GM12878 (cell line): Measurements from ENCODE around the gene HVCN1. TPM values are rescaled to one million over a fixed set of nuclear protein-coding genes. Genes with fewer than 3 reads are reported as not detected.
A peak's percentile ranks its signal among the peaks of the same experiment; 100 is the strongest.

Source experiments
- BRCA1 ChIP-seq: IDR thresholded peaks from 2 replicates; pipeline ENCODE4 v1.6.1; 2011; ENCODE audit warnings: low read depth, low read length, improper control_type of control experiment
- CHD4 ChIP-seq: fragments of 200-600 bp; sonication (generic); IDR thresholded peaks from 2 replicates; pipeline ENCODE4 v1.6.1; 2016; ENCODE audit warnings: mild to moderate bottlenecking
- EED ChIP-seq: sonication (generic); IDR thresholded peaks from 2 replicates; pipeline ENCODE4 v1.6.1; 2016; ENCODE audit warnings: antibody characterized with exemption, low read depth
- EGR1 ChIP-seq, 2 experiments: IDR thresholded peaks; 1 replicate in 1 of 2; 2 replicates in 1 of 2; pipeline ENCODE4 v1.6.1; 2011 to 2012; ENCODE audit warnings: low read depth in 2 of 2, low read length in 2 of 2, borderline replicate concordance in 1 of 2, mild to moderate bottlenecking in 1 of 2, moderate library complexity in 1 of 2
- EP300 ChIP-seq, 2 experiments: fragments of 150-350 bp in 1 of 2; IDR thresholded peaks; 2 replicates each; pipeline ENCODE4 v1.6.1; 2011 to 2012; ENCODE audit warnings: low read depth in 2 of 2, low read length in 2 of 2, borderline replicate concordance in 1 of 2, improper control_type of control experiment in 1 of 2, inconsistent platforms in 1 of 2; ENCODE audit not compliant: control insufficient read depth in 1 of 2
- IKZF2 ChIP-seq, 2 experiments: fragments of 450-650 bp; IDR thresholded peaks; 2 replicates each; pipeline ENCODE4 v1.6.1; 2017; ENCODE audit warnings: mild to moderate bottlenecking in 2 of 2, moderate library complexity in 2 of 2
- MEF2B ChIP-seq: fragments of 450-650 bp; IDR thresholded peaks from 2 replicates; pipeline ENCODE4 v1.6.1; 2018; ENCODE audit warnings: mild to moderate bottlenecking, moderate library complexity; ENCODE audit not compliant: partially characterized antibody, poor library complexity, severe bottlenecking
- MXI1 ChIP-seq: fragments of 150-350 bp; IDR thresholded peaks from 2 replicates; pipeline ENCODE4 v1.6.1; 2011; ENCODE audit warnings: low read depth, mild to moderate bottlenecking, inconsistent platforms, low read length, improper control_type of control experiment
- MYC ChIP-seq: IDR thresholded peaks from 2 replicates; pipeline ENCODE4 v1.6.1; 2011; ENCODE audit warnings: mild to moderate bottlenecking, low read length, moderate library complexity, inconsistent platforms; ENCODE audit not compliant: insufficient read depth, insufficient replicate concordance, insufficient read length, severe bottlenecking
- NFIC ChIP-seq: IDR thresholded peaks from 2 replicates; pipeline ENCODE4 v1.6.1; 2012; ENCODE audit warnings: low read depth, mild to moderate bottlenecking, inconsistent platforms, low read length, moderate library complexity
- NFYA ChIP-seq: IDR thresholded peaks from 2 replicates; pipeline ENCODE4 v1.6.1; 2011; ENCODE audit warnings: low read depth, mild to moderate bottlenecking, low read length, improper control_type of control experiment, borderline replicate concordance
- NR2F1 ChIP-seq: fragments of 450-650 bp; conservative IDR thresholded peaks from 2 replicates; pipeline ENCODE4 v1.6.1; 2017; ENCODE audit warnings: mild to moderate bottlenecking
- RELA ChIP-seq: fragments of 450-650 bp; IDR thresholded peaks from 2 replicates; pipeline ENCODE4 v1.8.0; 2014; ENCODE audit warnings: borderline replicate concordance; ENCODE audit not compliant: partially characterized antibody
- SIX5 ChIP-seq: IDR thresholded peaks from 2 replicates; pipeline ENCODE4 v1.6.1; 2011; ENCODE audit warnings: mild to moderate bottlenecking, low read depth, low read length, moderate library complexity; ENCODE audit not compliant: severe bottlenecking
- STAT1 ChIP-seq: fragments of 450-650 bp; conservative IDR thresholded peaks from 2 replicates; pipeline ENCODE4 v1.6.1; 2014; ENCODE audit warnings: antibody characterized with exemption, mild to moderate bottlenecking
- STAT3 ChIP-seq: IDR thresholded peaks from 2 replicates; pipeline ENCODE4 v1.6.1; 2011; ENCODE audit warnings: low read depth, low read length, improper control_type of control experiment
- YY1 ChIP-seq: IDR thresholded peaks from 2 replicates; pipeline ENCODE4 v1.6.1; 2011; ENCODE audit warnings: low read depth, mild to moderate bottlenecking, low read length
- ZBED1 ChIP-seq: IDR thresholded peaks from 2 replicates; pipeline ENCODE4 v1.6.1; 2016; ENCODE audit warnings: borderline replicate concordance
- ZNF274 ChIP-seq: IDR thresholded peaks from one replicate; pipeline ENCODE4 v1.8.0; 2011; ENCODE audit not compliant: insufficient read length, insufficient read depth
- ZNF384 ChIP-seq: IDR thresholded peaks from 2 replicates; pipeline ENCODE4 v1.6.1; 2012; ENCODE audit warnings: low read depth, mild to moderate bottlenecking, low read length, improper control_type of control experiment, borderline replicate concordance
- polyA plus RNA-seq, 11 experiments: library from polyadenylated mRNA; depleted of rRNA in 4 of 11; unstranded in 6 of 11; stranded (reverse) in 5 of 11; fragments of >200 nt; fragmentation: Nextera tagmentation in 4 of 11; fragmentation: Illumina TruSeq in 1 of 11; extraction: Ambion mirVana in 4 of 11; extraction: Trizol in 1 of 11; gene quantifications; 1 replicate in 1 of 11; 2 replicates in 10 of 11; pipeline versions ENCODE4 v1.2.1 to v1.2.3, GENCODE V29; 2011 to 2016; ENCODE audit warnings: inconsistent platforms in 2 of 11, missing spikeins in 2 of 11, low read depth in 1 of 11
- total RNA-seq, 4 experiments: library from RNA; depleted of rRNA in 3 of 4; stranded (reverse); fragments of >200 nt in 3 of 4; fragmentation: Illumina TruSeq in 1 of 4; extraction: Trizol in 1 of 4; gene quantifications; 2 replicates each; pipeline versions ENCODE4 v1.2.1 to v1.2.3, GENCODE V29; 2013 to 2021
- TF ChIP-seq, protein P1 (sequence below): fragments of 450-650 bp; IDR thresholded peaks from 2 replicates; pipeline ENCODE4 v1.6.1; 2016; ENCODE audit warnings: mild to moderate bottlenecking, moderate library complexity, borderline replicate concordance
- TF ChIP-seq, protein P2 (sequence below): fragments of 450-650 bp; IDR thresholded peaks from 2 replicates; pipeline ENCODE4 v1.6.1; 2017; ENCODE audit warnings: mild to moderate bottlenecking, moderate library complexity

HVCN1 gene
- total and polyA plus RNA-seq, 10 of the 15 experiments (the other 5 are each of a cell fraction or from before 2014, with no cell fraction given): 27.8 to 181 (median 103) TPM

- TF ChIP-seq BRCA1: no peak
- peak; percentile 81 to 95 for TF ChIP-seq EP300 (IDR thresholded peaks at IDR 0.05; ENCODE audit: borderline replicate concordance in 1 of 2, control insufficient read depth in 1 of 2, low read depth in 2 of 2, low read length in 2 of 2)
- TF ChIP-seq CHD4: no peak
- TF ChIP-seq, protein P1, sequence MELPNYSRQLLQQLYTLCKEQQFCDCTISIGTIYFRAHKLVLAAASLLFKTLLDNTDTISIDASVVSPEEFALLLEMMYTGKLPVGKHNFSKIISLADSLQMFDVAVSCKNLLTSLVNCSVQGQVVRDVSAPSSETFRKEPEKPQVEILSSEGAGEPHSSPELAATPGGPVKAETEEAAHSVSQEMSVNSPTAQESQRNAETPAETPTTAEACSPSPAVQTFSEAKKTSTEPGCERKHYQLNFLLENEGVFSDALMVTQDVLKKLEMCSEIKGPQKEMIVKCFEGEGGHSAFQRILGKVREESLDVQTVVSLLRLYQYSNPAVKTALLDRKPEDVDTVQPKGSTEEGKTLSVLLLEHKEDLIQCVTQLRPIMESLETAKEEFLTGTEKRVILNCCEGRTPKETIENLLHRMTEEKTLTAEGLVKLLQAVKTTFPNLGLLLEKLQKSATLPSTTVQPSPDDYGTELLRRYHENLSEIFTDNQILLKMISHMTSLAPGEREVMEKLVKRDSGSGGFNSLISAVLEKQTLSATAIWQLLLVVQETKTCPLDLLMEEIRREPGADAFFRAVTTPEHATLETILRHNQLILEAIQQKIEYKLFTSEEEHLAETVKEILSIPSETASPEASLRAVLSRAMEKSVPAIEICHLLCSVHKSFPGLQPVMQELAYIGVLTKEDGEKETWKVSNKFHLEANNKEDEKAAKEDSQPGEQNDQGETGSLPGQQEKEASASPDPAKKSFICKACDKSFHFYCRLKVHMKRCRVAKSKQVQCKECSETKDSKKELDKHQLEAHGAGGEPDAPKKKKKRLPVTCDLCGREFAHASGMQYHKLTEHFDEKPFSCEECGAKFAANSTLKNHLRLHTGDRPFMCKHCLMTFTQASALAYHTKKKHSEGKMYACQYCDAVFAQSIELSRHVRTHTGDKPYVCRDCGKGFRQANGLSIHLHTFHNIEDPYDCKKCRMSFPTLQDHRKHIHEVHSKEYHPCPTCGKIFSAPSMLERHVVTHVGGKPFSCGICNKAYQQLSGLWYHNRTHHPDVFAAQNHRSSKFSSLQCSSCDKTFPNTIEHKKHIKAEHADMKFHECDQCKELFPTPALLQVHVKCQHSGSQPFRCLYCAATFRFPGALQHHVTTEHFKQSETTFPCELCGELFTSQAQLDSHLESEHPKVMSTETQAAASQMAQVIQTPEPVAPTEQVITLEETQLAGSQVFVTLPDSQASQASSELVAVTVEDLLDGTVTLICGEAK: 0 out of 2 replicates have a peak, but pooled peaks have one; percentile 22
- no peak for TF ChIP-seq MYC
- TF ChIP-seq STAT3: peak; percentile 91; the same call in 1 of the 2 replicates
- no peak; the same call in 1 of the 2 replicates for TF ChIP-seq NR2F1
- peak; percentile 72 for TF ChIP-seq RELA
- TF ChIP-seq MEF2B: peak; percentile 97
- no peak for TF ChIP-seq ZNF274
- peak; percentile 6 for TF ChIP-seq SIX5
- 0 out of 2 replicates have a peak, but pooled peaks have one; percentile 25 for TF ChIP-seq ZNF384
- 0 out of 2 replicates have a peak, but pooled peaks have one; percentile 85 for TF ChIP-seq YY1
- peak; percentile 92 for TF ChIP-seq NFIC
- peak; percentile 44 for TF ChIP-seq MXI1
- TF ChIP-seq EED: peak; percentile 98
- TF ChIP-seq, protein P2, sequence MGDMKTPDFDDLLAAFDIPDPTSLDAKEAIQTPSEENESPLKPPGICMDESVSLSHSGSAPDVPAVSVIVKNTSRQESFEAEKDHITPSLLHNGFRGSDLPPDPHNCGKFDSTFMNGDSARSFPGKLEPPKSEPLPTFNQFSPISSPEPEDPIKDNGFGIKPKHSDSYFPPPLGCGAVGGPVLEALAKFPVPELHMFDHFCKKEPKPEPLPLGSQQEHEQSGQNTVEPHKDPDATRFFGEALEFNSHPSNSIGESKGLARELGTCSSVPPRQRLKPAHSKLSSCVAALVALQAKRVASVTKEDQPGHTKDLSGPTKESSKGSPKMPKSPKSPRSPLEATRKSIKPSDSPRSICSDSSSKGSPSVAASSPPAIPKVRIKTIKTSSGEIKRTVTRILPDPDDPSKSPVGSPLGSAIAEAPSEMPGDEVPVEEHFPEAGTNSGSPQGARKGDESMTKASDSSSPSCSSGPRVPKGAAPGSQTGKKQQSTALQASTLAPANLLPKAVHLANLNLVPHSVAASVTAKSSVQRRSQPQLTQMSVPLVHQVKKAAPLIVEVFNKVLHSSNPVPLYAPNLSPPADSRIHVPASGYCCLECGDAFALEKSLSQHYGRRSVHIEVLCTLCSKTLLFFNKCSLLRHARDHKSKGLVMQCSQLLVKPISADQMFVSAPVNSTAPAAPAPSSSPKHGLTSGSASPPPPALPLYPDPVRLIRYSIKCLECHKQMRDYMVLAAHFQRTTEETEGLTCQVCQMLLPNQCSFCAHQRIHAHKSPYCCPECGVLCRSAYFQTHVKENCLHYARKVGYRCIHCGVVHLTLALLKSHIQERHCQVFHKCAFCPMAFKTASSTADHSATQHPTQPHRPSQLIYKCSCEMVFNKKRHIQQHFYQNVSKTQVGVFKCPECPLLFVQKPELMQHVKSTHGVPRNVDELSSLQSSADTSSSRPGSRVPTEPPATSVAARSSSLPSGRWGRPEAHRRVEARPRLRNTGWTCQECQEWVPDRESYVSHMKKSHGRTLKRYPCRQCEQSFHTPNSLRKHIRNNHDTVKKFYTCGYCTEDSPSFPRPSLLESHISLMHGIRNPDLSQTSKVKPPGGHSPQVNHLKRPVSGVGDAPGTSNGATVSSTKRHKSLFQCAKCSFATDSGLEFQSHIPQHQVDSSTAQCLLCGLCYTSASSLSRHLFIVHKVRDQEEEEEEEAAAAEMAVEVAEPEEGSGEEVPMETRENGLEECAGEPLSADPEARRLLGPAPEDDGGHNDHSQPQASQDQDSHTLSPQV: peak; percentile 85
- no peak; the same call in 1 of the 2 replicates for TF ChIP-seq ZBED1
- TF ChIP-seq IKZF2 (IDR thresholded peaks at IDR 0.05): peak; percentile 99
- TF ChIP-seq STAT1: 0 out of 2 replicates have a peak, but pooled peaks have one; percentile 18
- peak in 1 of 2 experiments; percentile 70; a peak in 1 of 3 replicates for TF ChIP-seq EGR1 (IDR thresholded peaks at IDR 0.05; ENCODE audit: borderline replicate concordance in 1 of 2, low read depth in 2 of 2, low read length in 2 of 2)
- TF ChIP-seq NFYA: no peak
These were observed 18.7 kb downstream of the HVCN1 start (continued) for GRCh38 chr12:110670161-110670701.
